Hypothalamus (tissue), 51 donors: ENCODE measurements around the gene CCDC47.

Source experiments
- DNase-seq, 51 donors: peaks; one replicate each; lab custom pipeline; 2025; lab: John Stamatoyannopoulos, UW

The CCDC47 gene

GRCh38 chr17:63700528-63701455, 72.6 kb downstream of the CCDC47 start:
- DNase-seq, result peak in 23 of 51 donors; percentile 20 to 75 (median 39)

GRCh38 chr17:63699638-63700527, 73.5 kb downstream of the CCDC47 start, which contains the start of gene LIMD2:
LIMD2 (minus strand) TSS chr17:63700125; CDS start chr17:63699298, 827 bp downstream.
- peak in 14 of 51 donors; percentile 20 to 56 (median 38) for DNase-seq

- DNase-seq, result peak in 9 of 51 donors; percentile 10 to 35 (median 22)
These were observed 74.3 kb downstream of the CCDC47 start for GRCh38 chr17:63698886-63699637.

GRCh38 chr17:63698381-63698885, 75.0 kb downstream of the CCDC47 start:
- peak in 1 of 51 donors; percentile 29 for DNase-seq

DNA sequence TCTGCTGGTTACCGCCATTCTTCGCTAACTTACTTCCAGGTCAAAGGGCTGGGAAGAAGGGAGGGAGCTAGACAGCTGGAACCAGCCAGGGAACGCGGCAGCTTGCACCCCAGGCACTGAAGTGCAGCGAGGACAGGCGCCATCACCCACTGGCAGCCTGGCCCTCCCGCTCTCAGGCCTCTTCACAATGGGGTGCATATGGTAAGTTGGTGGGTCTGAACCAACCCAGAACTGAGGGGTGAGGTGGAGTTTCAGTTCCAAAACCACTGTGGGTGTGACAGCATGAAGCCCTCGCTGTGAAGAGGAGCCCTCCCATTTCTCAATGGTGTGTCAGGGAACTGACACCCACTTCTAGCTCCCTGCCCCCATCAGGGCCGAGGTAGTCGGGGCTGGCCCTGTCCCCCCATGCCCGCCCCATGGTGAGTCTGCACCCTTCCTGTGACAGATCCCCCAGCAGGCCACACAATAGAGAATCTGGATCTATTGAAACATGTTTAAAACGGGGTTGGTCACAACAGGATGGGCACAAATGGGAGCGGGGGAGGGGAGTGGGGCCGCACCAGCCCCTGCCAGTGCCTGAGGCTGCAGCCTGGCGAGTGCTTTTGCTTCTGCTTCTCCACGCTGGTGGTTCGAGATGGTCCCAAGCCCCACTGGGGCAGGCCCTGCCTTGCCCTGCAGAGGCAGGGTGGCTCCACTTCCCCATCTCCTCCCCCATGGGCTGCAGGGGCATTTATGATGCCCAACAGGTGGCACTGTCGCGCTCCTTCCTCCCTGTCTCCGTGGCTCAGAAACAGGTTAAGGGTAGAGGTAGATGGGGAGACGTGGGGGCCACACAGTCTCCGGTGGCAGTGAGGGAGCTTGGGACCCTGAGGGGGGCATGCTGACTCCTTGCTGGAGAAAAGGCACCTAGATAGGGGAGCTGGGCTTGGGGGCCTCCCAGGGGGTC, 75.8 kb downstream of the CCDC47 start:
- peak in 10 of 51 donors; percentile 13 to 31 (median 22) for DNase-seq

DNA sequence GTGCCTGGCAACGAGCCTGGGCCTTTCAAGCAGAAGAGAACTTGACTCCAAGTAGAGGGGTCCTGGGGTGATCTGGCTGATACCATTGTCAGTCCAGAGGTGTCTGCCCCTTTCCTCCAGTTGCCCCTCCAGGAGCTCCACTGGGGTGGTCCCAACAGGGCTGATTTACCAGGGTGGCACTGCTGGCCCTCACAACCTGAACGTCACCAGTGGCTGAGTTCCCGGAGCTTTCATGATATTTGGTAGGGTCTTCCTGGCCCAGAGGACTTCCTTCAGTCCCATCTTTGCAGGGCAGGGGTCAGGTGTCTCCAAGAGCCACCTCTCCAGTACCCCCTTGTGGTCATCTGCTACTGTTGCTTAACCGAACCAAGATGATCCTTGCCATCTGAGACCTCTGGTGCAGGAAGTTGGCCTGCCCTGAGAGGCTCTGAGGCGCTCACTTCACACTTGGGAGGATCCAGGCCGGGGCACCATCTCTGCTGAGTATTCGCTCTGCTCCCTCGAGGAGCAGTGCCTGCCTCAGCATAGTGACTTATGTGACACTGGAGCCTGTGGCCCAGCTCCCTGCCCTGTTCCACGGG, 76.9 kb downstream of the CCDC47 start:
- DNase-seq, result no peak

DNA sequence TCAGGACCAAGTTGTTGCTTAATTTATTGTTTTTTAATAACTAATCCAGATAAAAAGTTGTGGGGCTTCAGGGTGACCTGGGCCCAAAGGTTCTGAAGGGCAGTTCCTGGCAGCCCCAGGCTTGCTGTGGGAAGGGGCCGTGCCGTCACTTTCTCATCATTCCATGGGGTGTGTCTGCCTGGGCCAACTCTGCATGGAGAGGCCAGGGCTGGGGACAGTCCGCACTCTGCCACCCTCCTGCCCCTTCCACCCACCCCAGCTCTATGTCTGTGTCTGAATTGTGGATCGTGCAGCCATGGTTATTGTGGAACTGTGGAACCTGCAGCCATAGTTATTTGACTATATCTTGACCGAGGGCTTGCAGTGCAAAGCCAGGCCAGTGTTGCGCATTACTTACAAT, 77.5 kb downstream of the CCDC47 start:
- DNase-seq, result no peak
